ENCODE results near the gene MRC1.

- TF ChIP-seq CTCF (conservative IDR thresholded peaks at IDR 0.05) = no peak
- TF ChIP-seq EZH2 (IDR thresholded peaks at IDR 0.05; ENCODE audit: low read depth) = no peak
Measured at GRCh38 chr10:17848646-17849045, 39.5 kb downstream of the MRC1 start.
